HG02973 (cell line): ENCODE measurements around the gene LMBR1.
A peak's percentile ranks its signal among the peaks of the same experiment; 100 is the strongest.
"Not testable (repeated sequence)": the region's sequence is repeated elsewhere in the genome, so short reads cannot be mapped to it uniquely, and the experiment has no call there.

ENCODE experiments used
- ATAC-seq: cut with Tn5 transposase; IDR thresholded peaks from one replicate; pipeline ENCODE4 v1.9.1; 2021; ENCODE audit warnings: moderate library complexity; ENCODE audit not compliant: unreplicated experiment

LMBR1 gene, protein sequence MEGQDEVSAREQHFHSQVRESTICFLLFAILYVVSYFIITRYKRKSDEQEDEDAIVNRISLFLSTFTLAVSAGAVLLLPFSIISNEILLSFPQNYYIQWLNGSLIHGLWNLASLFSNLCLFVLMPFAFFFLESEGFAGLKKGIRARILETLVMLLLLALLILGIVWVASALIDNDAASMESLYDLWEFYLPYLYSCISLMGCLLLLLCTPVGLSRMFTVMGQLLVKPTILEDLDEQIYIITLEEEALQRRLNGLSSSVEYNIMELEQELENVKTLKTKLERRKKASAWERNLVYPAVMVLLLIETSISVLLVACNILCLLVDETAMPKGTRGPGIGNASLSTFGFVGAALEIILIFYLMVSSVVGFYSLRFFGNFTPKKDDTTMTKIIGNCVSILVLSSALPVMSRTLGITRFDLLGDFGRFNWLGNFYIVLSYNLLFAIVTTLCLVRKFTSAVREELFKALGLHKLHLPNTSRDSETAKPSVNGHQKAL

DNA sequence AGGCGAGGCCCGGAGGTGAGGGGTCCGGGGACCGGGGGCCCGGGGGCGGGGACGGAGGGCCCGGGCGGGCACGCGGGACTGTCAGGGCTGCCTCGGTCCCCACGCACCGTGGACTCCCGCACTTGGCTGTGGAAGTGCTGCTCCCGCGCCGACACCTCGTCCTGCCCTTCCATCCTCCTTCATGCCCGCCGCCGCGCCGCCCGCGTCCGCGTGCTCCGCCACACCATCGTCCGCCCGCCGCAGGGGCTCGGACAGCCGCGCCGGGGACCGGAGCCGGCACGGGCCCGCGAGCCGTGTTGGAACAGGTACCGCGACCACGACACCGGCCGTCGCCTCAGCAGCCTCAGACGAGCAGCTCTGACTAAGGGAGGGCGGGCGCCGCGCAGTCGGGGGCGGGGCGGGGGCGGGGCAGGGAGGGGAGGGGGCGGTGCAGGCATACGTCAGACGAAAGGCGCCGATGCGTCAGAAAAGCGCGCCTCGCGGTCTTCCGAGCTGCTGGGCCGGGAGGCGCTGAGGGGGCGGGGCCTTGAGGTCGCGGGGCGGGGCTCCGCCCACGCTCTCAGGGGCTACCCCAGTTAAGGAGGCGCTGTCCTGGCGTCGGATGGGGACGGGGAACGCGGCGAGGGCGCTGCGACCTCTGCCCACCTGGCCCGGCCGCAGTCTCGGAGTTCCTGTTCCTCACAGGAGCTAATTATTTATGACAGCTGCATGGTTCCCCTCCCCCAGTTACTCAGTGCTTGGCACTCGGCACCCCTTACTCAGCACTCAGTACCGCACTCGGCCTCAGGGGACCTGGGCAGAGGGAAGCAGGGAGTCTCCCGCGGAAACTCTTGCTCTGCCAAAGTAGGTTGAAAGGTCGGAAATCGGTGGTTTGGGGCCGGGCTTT, at the start of gene LMBR1:
LMBR1 (minus strand) TSS at position 363 of the 886 bp plus-strand sequence; CDS start at position 173, 190 bp downstream.
- peak; percentile 71 for ATAC-seq

DNA sequence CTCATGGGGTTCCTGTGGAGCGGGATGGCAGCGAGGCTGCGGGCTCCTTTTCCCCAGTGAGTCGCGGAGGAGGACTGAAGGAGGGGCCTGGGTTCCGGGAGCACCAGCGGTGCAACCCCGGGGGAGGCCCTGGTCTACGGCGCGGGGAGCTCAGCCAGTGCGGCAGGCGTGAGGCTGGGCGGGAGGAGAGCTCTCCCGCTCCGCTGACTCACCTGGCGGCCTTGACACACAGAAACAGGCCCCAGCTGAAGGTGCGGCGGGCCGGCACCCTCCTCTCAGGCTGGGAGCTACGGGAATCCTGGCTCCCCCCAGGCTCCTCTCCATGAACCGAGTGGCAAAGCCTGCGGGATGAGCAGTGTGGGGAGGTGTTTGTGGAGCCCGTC, 49.7 kb upstream of the LMBR1 start:
- ATAC-seq, result no peak

DNA sequence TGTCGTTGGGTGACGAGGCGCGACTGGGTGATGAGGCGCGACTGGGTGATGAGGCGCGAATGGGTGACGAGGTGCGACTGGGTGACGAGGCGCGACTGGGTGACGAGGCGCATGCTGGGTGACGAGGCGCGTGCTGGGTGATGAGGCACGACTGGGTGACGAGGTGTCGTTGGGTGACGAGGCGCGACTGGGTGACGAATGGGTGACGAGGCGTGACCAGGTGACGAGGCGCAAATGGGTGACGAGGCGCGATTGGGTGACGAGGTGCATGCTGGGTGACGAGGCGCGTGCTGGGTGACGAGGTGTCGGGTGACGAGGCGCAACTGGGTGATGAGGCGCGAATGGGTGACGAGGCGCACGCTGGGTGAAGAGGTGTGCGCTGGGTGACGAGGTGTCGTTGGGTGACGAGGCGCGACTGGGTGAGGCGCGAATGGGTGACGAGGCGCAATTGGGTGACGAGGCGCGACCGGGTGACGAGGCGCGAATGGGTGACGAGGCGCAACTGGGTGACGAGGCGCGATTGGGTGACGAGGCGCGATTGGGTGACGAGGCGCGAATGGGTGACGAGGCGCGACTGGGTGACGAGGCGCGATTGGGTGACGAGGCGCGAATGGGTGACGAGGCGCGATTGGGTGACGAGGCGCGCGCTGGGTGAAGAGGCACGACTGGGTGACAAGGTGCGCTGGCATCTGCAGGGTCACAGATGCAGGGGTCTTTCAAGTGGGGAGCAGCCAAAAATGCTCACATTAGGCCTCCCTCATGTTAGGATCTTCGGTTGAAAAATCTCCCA, 48.6 kb upstream of the LMBR1 start:
- no peak for ATAC-seq

DNA sequence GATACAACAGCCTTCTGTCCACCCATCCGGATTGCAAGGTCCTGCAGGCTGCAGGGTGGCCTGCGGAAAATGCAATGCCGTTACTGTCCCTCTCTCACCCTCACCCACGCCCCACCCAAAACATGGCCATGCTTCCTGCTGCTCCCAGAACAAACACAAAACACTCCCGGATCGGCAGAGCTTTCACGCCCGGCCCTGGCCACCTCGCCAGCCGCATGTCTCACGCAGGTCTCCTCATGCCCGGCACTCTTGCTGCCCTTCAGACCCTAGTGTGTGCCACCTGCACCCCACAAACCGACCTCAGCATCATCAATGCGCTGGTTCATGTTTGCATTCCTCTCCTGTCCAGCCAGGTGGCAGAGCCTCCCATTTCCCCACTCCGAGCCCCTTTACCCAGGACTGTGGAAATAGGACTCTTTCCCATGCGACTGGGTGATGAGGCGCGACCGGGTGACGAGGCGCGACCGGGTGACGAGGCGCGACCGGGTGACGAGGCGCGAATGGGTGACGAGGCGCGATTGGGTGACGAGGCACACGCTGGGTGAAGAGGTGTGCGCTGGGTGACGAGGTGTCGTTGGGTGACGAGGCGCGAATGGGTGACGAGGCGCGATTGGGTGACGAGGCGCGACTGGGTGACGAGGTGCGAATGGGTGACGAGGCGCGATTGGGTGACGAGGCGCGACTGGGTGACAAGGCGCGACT, 47.6 kb upstream of the LMBR1 start:
- ATAC-seq, result no peak

DNA sequence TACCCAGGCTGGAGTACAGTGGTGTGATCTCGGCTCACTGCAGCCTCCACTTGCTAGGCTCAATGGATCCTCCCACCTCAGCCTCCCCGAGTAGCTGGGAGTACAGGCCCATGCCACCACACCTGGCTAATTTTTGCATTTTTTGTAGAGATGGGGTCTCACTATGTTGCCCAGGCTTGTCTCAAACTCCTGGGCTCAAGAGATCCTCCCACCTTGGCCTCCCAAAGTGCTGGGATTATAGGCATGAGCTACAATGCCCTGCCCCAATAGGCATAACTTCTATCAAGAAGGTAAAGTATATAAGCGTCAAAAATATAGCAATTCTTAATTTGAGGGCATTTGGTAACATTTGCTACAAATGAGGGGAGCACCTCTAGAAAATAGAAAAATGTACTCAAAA, 43.8 kb upstream of the LMBR1 start:
- not testable (repeated sequence) for ATAC-seq

DNA sequence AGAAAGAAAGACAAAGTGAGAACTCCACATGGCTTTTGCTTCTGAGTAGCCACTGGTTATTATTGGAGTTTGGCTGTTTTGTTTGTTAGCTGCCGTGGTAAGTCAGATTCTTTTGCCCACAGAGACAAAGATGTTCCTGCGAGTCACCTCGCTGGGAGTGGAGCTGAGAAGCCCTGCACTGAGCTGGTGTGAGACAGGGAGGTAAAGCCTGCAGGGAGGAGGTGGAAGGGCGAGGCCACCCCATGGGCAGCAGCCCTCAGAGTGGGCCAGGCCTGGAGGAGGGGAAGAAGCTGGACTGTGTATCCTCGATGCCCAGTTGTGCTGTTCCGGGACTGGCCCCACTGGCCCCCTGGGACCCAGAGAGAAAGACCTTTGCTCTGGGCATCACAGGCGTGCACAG, 42.3 kb upstream of the LMBR1 start:
- no peak for ATAC-seq

DNA sequence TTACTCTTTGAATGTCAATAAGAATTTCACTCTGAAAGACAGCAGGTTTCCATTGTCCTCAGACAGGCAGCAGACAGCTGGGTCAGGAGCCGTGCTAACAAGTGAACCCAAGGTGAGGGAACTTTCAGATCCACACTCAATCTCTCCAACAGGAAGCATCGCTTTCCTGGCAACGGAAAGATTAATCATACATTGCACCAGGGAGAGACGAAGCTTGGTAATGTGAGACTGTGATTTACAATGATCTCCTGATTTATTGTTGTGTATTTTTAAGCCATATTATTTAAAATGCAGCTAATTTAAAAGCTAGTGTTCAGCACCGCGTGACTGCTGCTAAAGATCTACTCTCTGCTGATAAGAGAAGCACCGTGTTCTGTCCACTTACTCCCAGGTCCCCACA, 39.0 kb upstream of the LMBR1 start:
- no peak for ATAC-seq

DNA sequence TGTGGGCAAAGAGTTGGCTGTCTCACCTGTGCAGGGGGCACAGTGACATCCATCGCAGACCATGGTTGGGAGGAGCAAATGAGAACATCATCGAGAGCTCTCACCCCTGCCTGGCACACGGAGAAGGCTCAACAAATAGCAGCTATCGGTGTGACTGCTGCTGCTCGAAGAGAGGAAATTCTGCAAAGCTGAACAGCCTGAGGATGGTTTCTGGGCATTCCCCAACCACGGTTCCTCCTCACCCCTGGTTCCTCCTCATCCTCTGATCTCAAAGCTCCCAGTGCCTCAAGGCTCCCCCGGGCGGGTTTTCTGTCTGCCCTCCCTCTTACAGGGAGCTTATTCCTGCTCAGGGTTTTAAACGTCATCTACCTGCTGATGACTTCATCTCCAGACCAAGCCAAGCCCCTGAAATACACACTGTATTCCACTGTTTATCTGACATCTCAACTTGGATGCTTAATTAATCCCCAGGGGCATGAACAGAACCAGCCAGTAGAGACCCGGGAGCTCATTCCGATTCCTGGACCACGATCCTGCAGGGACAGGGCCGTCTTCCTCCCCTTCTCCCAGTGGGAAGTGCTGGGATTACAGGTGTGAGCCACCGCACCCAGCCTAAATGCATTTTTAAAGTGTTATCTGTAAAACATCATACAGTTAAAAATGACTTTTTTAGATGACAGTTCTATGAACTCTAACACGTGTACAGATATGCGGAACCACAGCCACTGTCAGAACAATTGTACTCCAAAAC, 37.0 kb upstream of the LMBR1 start:
- no peak for ATAC-seq

DNA sequence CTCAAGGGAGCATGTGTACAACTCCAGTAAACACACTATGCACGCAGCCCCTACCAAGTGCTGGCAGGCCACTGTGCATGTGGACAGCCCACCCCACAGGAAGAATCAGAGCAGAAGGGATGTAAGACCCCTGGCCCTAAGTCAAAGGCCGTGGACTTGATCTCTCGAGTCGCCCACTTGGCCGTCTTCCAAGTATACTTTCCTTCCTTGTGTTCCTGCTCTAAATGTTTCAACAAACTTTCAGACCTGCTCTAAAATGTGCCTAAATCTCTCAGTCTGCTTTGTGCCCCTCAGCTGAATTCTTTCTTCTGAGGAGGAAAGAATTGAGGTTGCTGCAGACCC, 35.4 kb upstream of the LMBR1 start:
- ATAC-seq, result no peak

DNA sequence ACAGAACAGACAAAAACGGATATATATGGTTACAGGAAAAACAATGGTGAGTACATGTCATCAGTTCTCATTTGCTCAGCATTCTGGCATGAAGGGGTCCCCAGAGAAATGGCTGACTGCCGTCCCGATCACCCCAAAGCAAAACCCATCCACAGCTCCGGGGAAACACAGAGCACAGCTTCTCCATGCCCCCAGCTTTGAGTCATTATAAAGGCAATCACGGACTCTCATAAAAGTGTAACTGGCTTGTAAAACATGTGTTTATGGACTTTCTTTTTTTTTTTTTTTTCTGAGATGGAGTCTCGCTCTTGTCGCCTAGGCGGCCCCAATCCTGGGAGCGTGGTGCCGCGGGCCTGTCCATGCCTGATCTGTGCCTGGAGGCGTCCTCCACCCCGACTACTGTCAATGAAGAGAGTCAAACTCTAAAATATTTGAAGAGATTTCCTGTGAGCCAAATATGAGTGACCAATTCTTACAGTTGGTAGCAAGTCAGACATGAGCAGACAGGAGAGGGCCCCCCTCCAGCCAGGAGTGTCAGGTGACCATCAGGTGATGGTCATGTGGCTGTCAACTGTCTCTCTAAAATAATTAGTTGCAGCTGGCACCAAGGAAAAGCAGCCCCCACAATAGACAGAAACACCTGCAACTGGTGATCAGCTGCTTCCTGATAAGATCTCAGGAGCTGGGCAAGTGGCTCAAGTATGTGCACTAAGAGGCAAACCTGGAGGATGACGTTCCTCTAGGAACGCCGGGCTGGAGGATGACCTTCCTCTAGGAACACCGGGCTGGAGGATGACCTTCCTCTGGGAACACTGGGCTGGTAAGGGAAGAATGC, 34.8 kb upstream of the LMBR1 start:
- no peak for ATAC-seq

DNA sequence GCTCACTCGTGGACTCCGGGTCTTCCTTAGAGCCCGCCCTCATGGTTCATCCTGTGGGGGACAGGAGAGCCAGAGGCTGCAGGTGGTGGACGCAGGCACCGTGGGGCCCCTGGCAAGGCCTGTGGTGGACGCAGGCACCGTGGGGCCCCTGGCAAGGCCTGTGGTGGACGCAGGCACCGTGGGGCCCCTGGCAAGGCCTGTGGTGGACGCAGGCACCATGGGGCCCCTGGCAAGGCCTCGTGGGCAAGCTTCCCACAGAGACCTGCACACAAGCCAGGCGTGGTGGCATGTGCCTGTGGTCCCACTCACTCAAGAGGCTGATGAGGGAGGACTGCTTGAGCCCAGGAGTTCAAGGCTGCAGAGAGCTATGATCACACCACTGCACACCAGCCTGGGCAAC, 32.8 kb upstream of the LMBR1 start:
- ATAC-seq, result not testable (repeated sequence)

DNA sequence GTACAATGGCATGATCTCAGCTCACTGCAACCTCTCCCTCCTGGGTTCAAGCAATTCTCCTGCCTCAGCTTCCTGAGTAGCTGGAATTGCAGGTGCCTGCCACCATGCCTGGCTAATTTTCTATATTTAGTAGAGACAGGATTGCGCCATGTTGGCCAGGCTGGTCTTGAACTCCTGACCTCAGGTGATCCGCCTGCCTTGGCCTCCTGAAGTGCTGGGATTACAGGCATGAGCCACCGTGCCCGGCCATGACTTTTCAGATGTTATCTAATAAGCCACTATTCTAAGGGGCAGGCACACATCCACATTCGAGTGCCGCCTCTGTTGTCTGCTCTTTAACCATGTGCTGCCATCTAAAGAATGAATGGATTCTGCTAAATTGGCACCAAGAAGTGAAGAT, 29.3 kb upstream of the LMBR1 start:
- ATAC-seq, result not testable (repeated sequence)

DNA sequence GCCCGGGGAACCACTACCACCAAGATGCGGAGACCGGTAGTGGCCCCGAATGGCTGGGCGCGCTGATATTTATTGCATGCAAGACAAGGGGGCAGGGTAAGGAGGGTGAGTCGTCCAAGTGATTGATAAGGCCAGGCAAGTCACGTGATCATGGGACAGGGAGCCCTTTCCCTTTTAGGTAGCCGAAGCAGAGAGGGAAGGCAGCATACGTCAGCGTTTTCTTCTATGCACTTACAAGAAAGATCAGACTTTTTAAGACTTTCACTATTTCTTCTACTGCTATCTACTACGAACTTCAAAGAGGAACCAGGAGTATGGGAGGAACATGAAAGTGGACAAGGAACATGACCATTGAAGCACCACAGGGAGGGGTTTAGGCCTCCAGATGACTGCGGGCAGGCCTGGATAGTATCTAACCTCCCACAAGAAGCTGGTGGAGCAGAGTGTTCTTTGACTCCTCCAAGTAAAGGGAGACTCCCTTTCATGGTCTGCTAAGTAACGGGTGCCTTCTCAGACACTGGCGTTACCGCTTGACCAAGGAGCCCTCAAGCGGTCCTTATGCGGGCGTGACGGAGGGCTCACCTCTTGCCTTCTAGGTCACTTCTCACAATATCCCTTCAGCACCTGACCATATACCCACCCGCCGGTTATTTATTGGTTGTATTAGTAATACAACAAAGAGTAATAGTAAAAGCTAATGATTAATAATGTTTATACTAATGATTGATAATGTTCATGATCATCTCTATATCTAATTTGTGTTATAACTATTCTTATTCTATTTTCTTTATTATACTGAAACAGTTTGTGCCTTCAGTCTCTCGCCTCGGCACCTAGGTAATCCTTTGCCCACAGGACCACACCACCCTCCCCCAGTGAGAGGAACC, 27.7 kb upstream of the LMBR1 start:
- ATAC-seq, result not testable (repeated sequence)

DNA sequence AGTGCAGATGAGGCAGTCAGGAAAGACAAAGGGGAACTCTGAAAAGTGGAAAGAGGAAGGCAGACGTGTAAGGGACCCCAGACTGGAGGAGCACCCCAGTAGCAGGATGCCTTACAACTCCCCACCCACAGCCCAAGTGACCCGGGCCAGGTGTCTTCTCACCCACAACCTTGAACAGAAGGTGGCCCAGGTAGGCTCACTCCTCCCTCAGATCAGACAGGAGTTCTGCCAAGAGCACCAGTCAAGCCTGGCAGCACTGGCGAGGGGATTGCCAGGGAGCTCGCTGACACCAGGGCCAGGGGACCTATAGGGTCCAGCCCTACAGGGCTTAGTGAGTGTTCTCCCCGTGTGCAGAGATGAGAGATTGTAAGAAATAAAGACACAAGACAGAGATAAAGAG, 27.1 kb upstream of the LMBR1 start:
- no peak for ATAC-seq

DNA sequence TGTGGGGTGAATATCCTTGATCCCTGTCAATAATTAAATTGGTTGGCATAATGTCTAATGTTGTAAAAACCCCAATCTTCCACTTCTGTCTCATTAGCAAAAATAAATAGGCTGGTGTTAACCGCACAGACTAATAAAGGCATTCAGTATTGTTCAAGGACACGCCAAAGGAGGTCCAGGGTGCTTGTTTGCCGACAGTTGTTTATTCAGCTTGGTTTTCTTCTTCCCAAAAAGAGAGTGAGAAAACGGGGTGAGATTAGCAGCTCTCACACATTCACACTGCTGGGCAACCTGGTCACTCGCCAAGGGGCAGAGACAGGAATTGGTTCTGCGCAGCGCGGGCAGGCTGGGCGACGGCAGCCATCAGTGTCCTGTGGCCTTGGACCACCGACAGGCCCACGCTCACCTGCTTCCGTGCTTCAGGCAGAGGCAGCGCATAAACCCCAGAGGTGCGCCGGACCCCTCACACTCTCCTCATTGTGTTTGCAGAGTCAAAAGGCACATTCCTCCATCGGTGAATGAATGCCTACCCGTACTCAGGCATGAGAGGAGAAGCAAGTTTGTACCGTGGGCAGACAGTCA, 26.2 kb upstream of the LMBR1 start:
- peak; percentile 29 for ATAC-seq

DNA sequence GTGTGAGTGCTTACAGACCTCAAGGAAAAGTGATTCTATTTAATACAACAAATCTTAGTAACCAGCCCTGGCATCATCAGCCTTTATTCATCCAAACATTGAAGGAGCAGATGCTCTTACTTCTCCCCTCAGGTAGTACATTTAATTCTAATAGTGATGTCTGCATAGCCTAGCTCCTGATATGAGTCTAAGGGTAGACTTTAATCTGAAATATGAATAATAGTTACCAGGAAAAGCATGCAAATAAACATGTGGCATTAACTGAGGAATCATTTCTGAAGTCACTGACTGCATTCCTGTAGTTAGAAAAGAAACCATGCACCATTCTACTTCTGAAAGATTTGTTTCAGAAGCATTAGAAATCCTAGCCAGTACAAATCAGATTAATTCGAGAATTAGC, 25.7 kb upstream of the LMBR1 start:
- ATAC-seq, result peak; percentile 71

DNA sequence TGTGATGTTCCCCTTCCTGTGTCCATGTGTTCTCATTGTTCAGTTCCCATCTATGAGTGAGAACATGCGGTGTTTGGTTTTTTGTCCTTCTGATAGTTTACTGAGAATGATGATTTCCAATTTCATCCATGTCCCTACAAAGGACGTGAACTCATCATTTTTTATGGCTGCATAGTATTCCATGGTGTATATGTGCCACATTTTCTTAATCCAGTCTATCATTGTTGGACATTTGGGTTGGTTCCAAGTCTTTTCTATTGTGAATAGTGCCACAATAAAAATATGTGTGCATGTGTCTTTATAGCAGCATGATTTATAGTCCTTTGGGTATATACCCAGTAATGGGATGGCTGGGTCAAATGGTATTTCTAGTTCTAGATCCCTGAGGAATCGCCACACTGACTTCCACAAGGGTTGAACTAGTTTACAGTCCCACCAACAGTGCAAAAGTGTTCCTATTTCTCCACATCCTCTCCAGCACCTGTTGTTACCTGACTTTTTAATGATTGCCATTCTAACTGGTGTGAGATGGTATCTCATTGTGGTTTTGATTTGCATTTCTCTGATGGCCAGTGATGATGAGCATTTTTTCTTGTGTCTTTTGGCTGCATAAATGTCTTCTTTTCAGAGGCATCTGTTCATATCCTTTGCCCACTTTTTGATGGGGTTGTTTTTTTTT, 16.7 kb upstream of the LMBR1 start:
- not testable (repeated sequence) for ATAC-seq
